CD8-positive, alpha-beta memory T cell (primary cell): ENCODE data around the gene PDIK1L. TPM values are rescaled to one million over a fixed set of nuclear protein-coding genes. Genes with fewer than 3 reads are reported as not detected.
A peak's percentile ranks its signal among the peaks of the same experiment; 100 is the strongest.

Experiments
- CTCF ChIA-PET: fragments of 350-600 bp; sonication (Branson Sonifier 250); formaldehyde crosslinking; loops from one replicate; lab custom pipeline; 2021; ENCODE audit warnings: antibody characterized with exemption; lab: Charles Lee
- POLR2A ChIA-PET: fragments of 350-600 bp; sonication (Branson Sonifier 250); formaldehyde crosslinking; loops from one replicate; lab custom pipeline; 2021; ENCODE audit warnings: antibody characterized with exemption; lab: Charles Lee
- DNase-seq, 5 donors: peaks; one replicate each; pipeline versions ENCODE4 v3.0.0 to v3.0.0-alpha.2; 2020 to 2022; ENCODE audit warnings: mixed read lengths in 1 of 5
- H3K27ac ChIP-seq: one replicate; pipeline ENCODE4 v1.7.0; 2013; ENCODE audit warnings: low read depth, mild to moderate bottlenecking, low read length, moderate library complexity
- H3K27me3 ChIP-seq: 2 replicates; pipeline ENCODE4 v1.7.0; 2013; ENCODE audit warnings: low read length, mild to moderate bottlenecking; ENCODE audit not compliant: insufficient read depth, poor library complexity, severe bottlenecking
- H3K36me3 ChIP-seq: 2 replicates; pipeline ENCODE4 v1.7.0; 2013; ENCODE audit warnings: mild to moderate bottlenecking, low read length, moderate library complexity; ENCODE audit not compliant: insufficient read depth
- H3K4me1 ChIP-seq: 2 replicates; pipeline ENCODE4 v1.7.0; 2013; ENCODE audit warnings: mild to moderate bottlenecking, low read length, moderate library complexity; ENCODE audit not compliant: insufficient read depth
- H3K4me3 ChIP-seq: 2 replicates; pipeline ENCODE4 v1.7.0; 2013; ENCODE audit warnings: mild to moderate bottlenecking, low read length
- H3K9me3 ChIP-seq: 2 replicates; pipeline ENCODE4 v1.7.0; 2013; ENCODE audit warnings: mild to moderate bottlenecking, low read length
- H3K27ac Mint-ChIP-seq, 8 donors: one replicate each; pipeline ENCODE4 v1.8.0; 2020 to 2021; ENCODE audit warnings: mixed read lengths in 8 of 8, mild to moderate bottlenecking in 6 of 8, inconsistent platforms in 3 of 8, moderate library complexity in 3 of 8
- H3K27me3 Mint-ChIP-seq, 2 donors: one replicate each; pipeline ENCODE4 v1.8.0; 2020 to 2021; ENCODE audit warnings: mixed read lengths in 2 of 2, mild to moderate bottlenecking in 1 of 2, moderate library complexity in 1 of 2
- H3K36me3 Mint-ChIP-seq, 3 donors: one replicate each; pipeline ENCODE4 v1.8.0; 2020 to 2021; ENCODE audit warnings: mixed read lengths in 3 of 3, inconsistent platforms in 1 of 3, mild to moderate bottlenecking in 1 of 3
- H3K4me1 Mint-ChIP-seq, 3 donors: one replicate each; pipeline ENCODE4 v1.8.0; 2020 to 2021; ENCODE audit warnings: mixed read lengths in 3 of 3, inconsistent platforms in 1 of 3, mild to moderate bottlenecking in 1 of 3
- H3K4me3 Mint-ChIP-seq, 7 donors: one replicate each; pipeline ENCODE4 v1.8.0; 2020 to 2021; ENCODE audit warnings: mixed read lengths in 7 of 7, mild to moderate bottlenecking in 6 of 7, moderate library complexity in 4 of 7, inconsistent platforms in 2 of 7
- H3K9me3 Mint-ChIP-seq, 5 donors: one replicate each; pipeline ENCODE4 v1.8.0; 2020 to 2022; ENCODE audit warnings: mixed read lengths in 5 of 5, mild to moderate bottlenecking in 3 of 5, moderate library complexity in 2 of 5, inconsistent platforms in 1 of 5
- polyA plus RNA-seq: library from polyadenylated mRNA; unstranded; fragments of 300-500 nt; fragmentation: Illumina TruSeq; gene quantifications from one replicate; pipeline ENCODE4 v1.2.3, GENCODE V29; 2021
- total RNA-seq, 2 experiments: library from RNA; stranded (reverse); gene quantifications; one replicate each; pipeline ENCODE4 v1.2.3, GENCODE V29; 2021

The PDIK1L gene
- total and polyA plus RNA-seq, 3 experiments from 2014 or later: 4.2 to 14.6 (median 14.5) TPM

DNA sequence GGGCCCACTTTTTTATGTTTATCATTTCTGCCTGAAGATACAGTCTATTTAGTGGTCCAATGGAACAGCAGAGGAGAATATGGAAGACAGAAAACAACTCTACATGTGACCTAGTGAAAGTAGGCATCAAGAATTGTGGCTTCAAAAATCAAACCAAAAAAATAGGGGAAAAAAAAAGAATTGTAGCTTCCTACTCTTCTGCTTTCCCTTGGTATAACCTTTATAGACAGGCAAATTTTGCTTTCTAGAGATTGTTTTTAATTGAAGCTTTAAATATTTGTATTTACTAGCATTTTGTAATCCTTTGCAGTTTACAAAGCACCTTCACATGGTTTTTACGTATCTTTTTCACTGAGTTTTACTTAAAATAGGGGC lies 14.3 kb downstream of the PDIK1L start:
- peaks cover 32 to 53% (median 48%) of the 10 kb centered on the region in 3 donors for H3K4me1 Mint-ChIP-seq
- H3K27ac Mint-ChIP-seq: peak overlapping the region; percentile 58 to 93 (median 89)
- Histone ChIP-seq H3K9me3 (no peaks in the 10 kb centered on the region), H3K4me3 (no peak overlapping the region), H3K4me1 (peaks cover 29% of the 10 kb centered on the region), H3K36me3 (no peaks in the 10 kb centered on the region), H3K27me3 (no peaks in the 10 kb centered on the region), H3K27ac (peak overlapping the region; percentile 79)
- ChIA-PET CTCF (interaction anchor here (1.1 to 3.4 kb wide), 10 partner anchors 11 to 291 kb away, joined by 3 to 39 read pairs (median 4); partner anchors contain the start of gene ZNF593), POLR2A (interaction anchor here (0.9 to 2.7 kb wide), 4 partner anchors 11 to 306 kb away, joined by 4 to 24 read pairs (median 9); partner anchors contain the start of genes DHDDS and PDIK1L)
- H3K4me3 Mint-ChIP-seq: peak overlapping the region in 5 of 7 donors; percentile 22 to 82 (median 71)
- no peak for DNase-seq
- no peaks in the 10 kb centered on the region for H3K9me3 Mint-ChIP-seq
- peaks cover 0 to 24% (median 1%) of the 10 kb centered on the region in 3 donors for H3K36me3 Mint-ChIP-seq
- H3K27me3 Mint-ChIP-seq: peaks cover 0 to 13% of the 10 kb centered on the region in 2 donors

- peaks cover 0 to 16% of the 10 kb centered on the region in 2 donors for H3K27me3 Mint-ChIP-seq
- Histone ChIP-seq H3K4me3 (peak overlapping the region; percentile 38), H3K4me1 (peaks cover 29% of the 10 kb centered on the region), H3K27ac (peak overlapping the region; percentile 79), H3K36me3 (no peaks in the 10 kb centered on the region), H3K27me3 (no peaks in the 10 kb centered on the region), H3K9me3 (no peaks in the 10 kb centered on the region)
- H3K36me3 Mint-ChIP-seq: peaks cover 0 to 21% (median 3%) of the 10 kb centered on the region in 3 donors
- peak overlapping the region; percentile 58 to 93 (median 89) for H3K27ac Mint-ChIP-seq
- CTCF ChIA-PET: interaction anchor here (0.7 to 3.4 kb wide), 14 partner anchors 11 to 291 kb away, joined by 3 to 39 read pairs (median 4); partner anchors contain the start of gene ZNF593
- H3K4me3 Mint-ChIP-seq: peak overlapping the region; percentile 22 to 82 (median 71)
- peaks cover 32 to 53% (median 48%) of the 10 kb centered on the region in 3 donors for H3K4me1 Mint-ChIP-seq
- POLR2A ChIA-PET: interaction anchor here (0.7 to 2.7 kb wide), 6 partner anchors 11 to 306 kb away, joined by 3 to 24 read pairs (median 6); partner anchors contain the start of genes DHDDS and PDIK1L
- DNase-seq: peak in 4 of 5 donors; percentile 46 to 90 (median 84)
- no peaks in the 10 kb centered on the region for H3K9me3 Mint-ChIP-seq
These were observed 14.9 kb downstream of the PDIK1L start for GRCh38 chr1:26126321-26127084.

DNA sequence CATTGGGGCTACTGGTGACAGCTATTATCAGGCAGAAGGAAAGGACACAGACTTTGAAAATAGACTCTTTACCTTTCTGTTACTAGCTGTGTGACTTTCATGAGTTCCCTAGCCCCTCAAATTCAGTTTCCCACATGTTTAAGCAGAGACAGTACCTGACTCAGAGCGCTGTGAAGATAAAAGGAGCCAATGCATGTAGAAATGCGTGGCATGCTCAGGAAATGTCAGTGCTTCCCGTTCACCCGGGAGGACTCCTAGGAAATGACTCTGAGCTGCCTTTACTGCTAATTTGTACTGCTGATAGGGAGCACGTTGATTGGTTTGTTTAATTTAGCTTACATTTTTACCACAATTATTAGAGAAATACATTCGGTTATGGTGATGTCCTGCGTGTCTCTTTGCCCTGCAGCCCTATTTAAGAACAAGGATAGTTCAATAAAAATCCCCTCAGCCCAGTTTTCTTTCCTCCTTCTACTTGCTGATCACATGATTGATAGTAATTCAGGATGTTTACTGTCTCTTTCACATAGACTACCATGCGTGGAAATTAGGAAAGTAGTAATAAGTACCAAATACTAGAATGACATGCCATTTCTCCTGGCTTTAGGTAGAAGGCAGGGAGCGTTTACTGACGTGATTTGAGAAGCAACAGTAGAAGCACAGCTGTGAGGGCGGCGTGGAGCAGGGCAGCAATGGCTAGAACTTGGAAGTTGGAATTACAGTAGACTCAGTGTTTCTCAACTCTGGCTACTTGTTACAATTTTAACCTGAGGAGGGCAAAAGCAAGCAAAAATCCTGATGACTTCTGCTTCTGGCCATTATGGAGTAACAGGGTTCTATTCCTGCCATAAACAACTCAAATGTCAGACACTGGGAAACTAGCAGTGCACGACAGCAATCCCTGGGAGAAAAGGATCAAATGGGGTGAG lies 15.9 kb downstream of the PDIK1L start:
- POLR2A ChIA-PET: interaction anchor here (0.5 to 2.7 kb wide), 5 partner anchors 14 to 138 kb away, joined by 3 to 24 read pairs (median 12); partner anchors contain the start of gene PDIK1L
- CTCF ChIA-PET: interaction anchor here (0.7 to 3.4 kb wide), 14 partner anchors 12 to 290 kb away, joined by 3 to 39 read pairs (median 4); no protein-coding TSS in a partner anchor
- peak overlapping the region; percentile 79 for H3K27ac ChIP-seq
- no peaks in the 10 kb centered on the region for H3K9me3 ChIP-seq
- peak overlapping the region in 4 of 7 donors; percentile 14 to 74 (median 40) for H3K4me3 Mint-ChIP-seq
- H3K4me1 ChIP-seq: peaks cover 29% of the 10 kb centered on the region
- H3K36me3 ChIP-seq: no peaks in the 10 kb centered on the region
- DNase-seq: no peak
- H3K27me3 Mint-ChIP-seq: peaks cover 0 to 16% of the 10 kb centered on the region in 2 donors
- H3K4me1 Mint-ChIP-seq: peaks cover 30 to 53% (median 48%) of the 10 kb centered on the region in 3 donors
- H3K9me3 Mint-ChIP-seq: no peaks in the 10 kb centered on the region
- peaks cover 0 to 11% (median 3%) of the 10 kb centered on the region in 3 donors for H3K36me3 Mint-ChIP-seq
- H3K27me3 ChIP-seq: no peaks in the 10 kb centered on the region
- peak overlapping the region; percentile 9 for H3K4me3 ChIP-seq
- peak overlapping the region in 6 of 8 donors; percentile 38 to 93 (median 66) for H3K27ac Mint-ChIP-seq

DNA sequence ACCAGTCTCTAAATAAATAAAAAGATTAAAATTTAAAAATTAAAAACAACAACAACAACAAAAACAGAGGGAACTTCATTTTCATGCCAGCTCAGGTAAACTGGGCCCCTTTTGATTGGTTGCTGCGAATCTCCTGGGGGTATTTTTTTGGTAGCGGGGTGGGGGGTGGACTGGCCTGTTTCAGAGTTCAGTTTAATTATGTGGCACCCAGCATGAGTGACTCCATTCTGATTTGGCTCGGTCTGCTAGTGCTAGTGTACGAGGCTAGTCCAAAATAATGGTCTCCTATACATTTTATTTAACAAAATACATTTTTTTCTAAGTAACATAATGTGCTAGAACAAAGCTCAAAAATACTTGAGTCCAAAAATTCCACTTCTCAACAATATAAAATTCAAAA lies 18.2 kb downstream of the PDIK1L start:
- H3K27ac Mint-ChIP-seq: no peak overlapping the region
- H3K4me1 Mint-ChIP-seq: peaks cover 25 to 38% (median 36%) of the 10 kb centered on the region in 3 donors
- no peak overlapping the region for H3K4me3 Mint-ChIP-seq

GRCh38 chr1:26130695-26131094 lies 19.1 kb downstream of the PDIK1L start:
- no peak overlapping the region for H3K27ac ChIP-seq
- DNase-seq: no peak
- ChIA-PET CTCF (interaction anchor here (3.1 kb wide), 1 partner anchor 14 kb away, joined by 16 read pairs; no protein-coding TSS in a partner anchor), POLR2A (no interaction called here)
- no peaks in the 10 kb centered on the region for H3K9me3 ChIP-seq
- no peaks in the 10 kb centered on the region for H3K27me3 ChIP-seq
- no peaks in the 10 kb centered on the region for H3K36me3 ChIP-seq
- Mint-ChIP-seq H3K4me1 (peaks cover 22 to 30% (median 30%) of the 10 kb centered on the region in 3 donors), H3K36me3 (peaks cover 0 to 2% (median 0%) of the 10 kb centered on the region in 3 donors), H3K4me3 (no peak overlapping the region), H3K27ac (no peak overlapping the region), H3K9me3 (peaks cover 0 to 3% (median 0%) of the 10 kb centered on the region in 5 donors), H3K27me3 (peaks cover 0 to 20% of the 10 kb centered on the region in 2 donors)
- H3K4me3 ChIP-seq: no peak overlapping the region
- H3K4me1 ChIP-seq: peaks cover 24% of the 10 kb centered on the region

More for the DNA sequence above, 18.2 kb downstream of the PDIK1L start:
- Mint-ChIP-seq H3K27me3 (peaks cover 0 to 20% of the 10 kb centered on the region in 2 donors), H3K9me3 (no peaks in the 10 kb centered on the region), H3K36me3 (peaks cover 0 to 2% (median 0%) of the 10 kb centered on the region in 3 donors)
- H3K4me3 ChIP-seq: no peak overlapping the region
- ChIA-PET POLR2A (interaction anchor here (0.7 kb wide), 1 partner anchor 8 kb away, joined by 4 read pairs; no protein-coding TSS in a partner anchor), CTCF (interaction anchor here (3.1 kb wide), 1 partner anchor 15 kb away, joined by 16 read pairs; no protein-coding TSS in a partner anchor)
- no peaks in the 10 kb centered on the region for H3K9me3 ChIP-seq
- no peak for DNase-seq
- no peak overlapping the region for H3K27ac ChIP-seq
- H3K36me3 ChIP-seq: no peaks in the 10 kb centered on the region
- no peaks in the 10 kb centered on the region for H3K27me3 ChIP-seq
- H3K4me1 ChIP-seq: peaks cover 29% of the 10 kb centered on the region

DNA sequence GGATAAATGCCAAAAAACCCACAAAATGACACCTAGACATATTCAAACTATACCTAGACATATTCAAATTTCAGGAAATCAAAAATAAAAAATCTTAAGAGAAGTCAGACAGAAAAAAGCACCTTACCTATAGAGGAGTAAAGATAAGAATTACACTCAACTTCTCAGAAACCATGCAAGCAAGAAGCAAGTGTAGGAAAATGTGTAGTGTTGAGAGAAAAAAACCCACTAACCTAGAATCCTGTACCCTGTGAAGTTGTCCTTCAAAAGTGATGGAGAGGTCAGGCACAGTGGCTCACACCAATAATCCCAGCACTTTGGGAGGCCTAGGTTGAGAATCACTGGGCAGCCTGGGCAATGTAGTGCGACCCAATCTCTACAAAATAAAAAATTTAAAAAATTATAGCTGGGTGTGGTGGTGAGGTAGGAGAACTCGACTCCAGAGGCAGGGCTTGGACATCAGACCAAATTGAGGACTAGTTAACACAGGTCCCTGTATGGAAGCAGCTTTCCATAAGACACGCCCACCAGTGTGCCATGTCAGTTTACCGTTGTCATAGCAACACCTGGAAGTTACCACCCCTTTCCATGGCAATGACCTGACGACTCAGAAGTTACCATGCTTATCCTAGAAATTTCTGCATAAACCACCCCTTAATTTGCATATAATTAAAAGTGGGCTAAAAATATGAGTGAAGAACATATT lies 20.7 kb downstream of the PDIK1L start:
- CTCF ChIA-PET: interaction anchor here (1.3 kb wide), 1 partner anchor 13 kb away, joined by 3 read pairs; no protein-coding TSS in a partner anchor
- H3K27me3 ChIP-seq: no peaks in the 10 kb centered on the region
- DNase-seq: no peak
- Mint-ChIP-seq H3K9me3 (peaks cover 0 to 3% (median 0%) of the 10 kb centered on the region in 5 donors), H3K4me3 (no peak overlapping the region), H3K27me3 (peaks cover 0 to 20% of the 10 kb centered on the region in 2 donors), H3K36me3 (peaks cover 0 to 2% (median 0%) of the 10 kb centered on the region in 3 donors), H3K4me1 (peaks cover 8 to 14% (median 14%) of the 10 kb centered on the region in 3 donors), H3K27ac (no peak overlapping the region)
- H3K4me1 ChIP-seq: peaks cover 10% of the 10 kb centered on the region
- POLR2A ChIA-PET: no interaction called here
- no peak overlapping the region for H3K4me3 ChIP-seq
- no peaks in the 10 kb centered on the region for H3K9me3 ChIP-seq
- no peak overlapping the region for H3K27ac ChIP-seq
- H3K36me3 ChIP-seq: no peaks in the 10 kb centered on the region
